ENCODE measurements around the gene AR. TPM values are rescaled to one million over a fixed set of nuclear protein-coding genes. Genes with fewer than 3 reads are reported as not detected.

Gene AR
- total and polyA plus RNA-seq, 2 of the 8 experiments (the other 6 are each of a cell fraction or from before 2014, with no cell fraction given): 7.1 to 10.7 TPM

- Histone ChIP-seq H3K4me2 (ENCODE audit: insufficient read depth in 1 of 2, low read depth in 2 of 2, low read length in 2 of 2) (no peak overlapping the region), H2BK20ac (ENCODE audit: low read length) (no peak overlapping the region), H2BK15ac (ENCODE audit: low read length) (no peak overlapping the region), H3K23ac (ENCODE audit: insufficient read length) (no peak overlapping the region), H2AFZ (ENCODE audit: low read length) (no peak overlapping the region), H3K56ac (replicated peaks; ENCODE audit: insufficient read length, low read depth, low read length) (no peak overlapping the region), H4K20me1 (replicated peaks in 1 of 2; ENCODE audit: control insufficient read depth in 1 of 2, insufficient read depth in 2 of 2, low read length in 2 of 2) (no peaks in the 10 kb centered on the region), H4K5ac (ENCODE audit: insufficient read length, low read depth, low read length) (no peak overlapping the region), H2BK12ac (ENCODE audit: low read depth, low read length) (no peak overlapping the region), H3K23me2 (ENCODE audit: low read depth, low read length) (no peaks in the 10 kb centered on the region), H3K4ac (replicated peaks; ENCODE audit: insufficient read length, low read depth, low read length) (no peak overlapping the region), H3K36me3 (ENCODE audit: control insufficient read depth in 2 of 4, insufficient read depth in 4 of 4, low read length in 3 of 4) (no peaks in the 10 kb centered on the region), H3K9ac (replicated peaks in 1 of 4; ENCODE audit: extremely low read depth in 1 of 4, low read depth in 3 of 4, low read length in 3 of 4) (no peak overlapping the region), H3K4me1 (replicated peaks in 1 of 4; ENCODE audit: control insufficient read depth in 3 of 4, insufficient read depth in 4 of 4, low read length in 3 of 4) (peaks cover 0 to 3% (median 0%) of the 10 kb centered on the region in 4 experiments; a peak in 2 of 7 replicates), H3K79me1 (ENCODE audit: low read depth, low read length) (no peaks in the 10 kb centered on the region; the same call in 1 of the 2 replicates), H4K91ac (replicated peaks; ENCODE audit: insufficient read length, low read length) (no peak overlapping the region), H3K27me3 (replicated peaks in 1 of 4; ENCODE audit: control insufficient read depth in 3 of 4, extremely low read depth in 1 of 4, insufficient read depth in 3 of 4, low read length in 3 of 4) (no peaks in the 10 kb centered on the region), H3K4me3 (ENCODE audit: extremely low read depth in 1 of 4, insufficient read depth in 2 of 4, low read depth in 3 of 4, low read length in 4 of 4) (no peak overlapping the region), H3K14ac (ENCODE audit: insufficient read length) (no peak overlapping the region), H2BK120ac (replicated peaks; ENCODE audit: low read depth, low read length) (no peak overlapping the region), H3K9me3 (ENCODE audit: insufficient read depth in 2 of 2, low read depth in 1 of 2, low read length in 1 of 2) (no peaks in the 10 kb centered on the region), H3K27ac (ENCODE audit: low read depth, low read length) (no peak overlapping the region), H3K18ac (ENCODE audit: extremely low read depth, low read length) (no peak overlapping the region), H2AK5ac (ENCODE audit: low read depth, low read length) (no peak overlapping the region), H3K79me2 (ENCODE audit: control insufficient read depth in 1 of 2, insufficient read depth in 2 of 2, low read length in 2 of 2) (peaks cover 0 to 17% of the 10 kb centered on the region in 2 experiments; a peak in 1 of 4 replicates), H2BK5ac (ENCODE audit: low read depth, low read length) (no peak overlapping the region), H4K8ac (ENCODE audit: extremely low read depth, insufficient read depth, low read length) (no peak overlapping the region)
- DNase-seq (ENCODE audit: low read depth in 1 of 2, low spot score in 2 of 2) (no peak), FAIRE-seq (no peak)
- POLR2A ChIA-PET (ENCODE audit: partially characterized antibody): no interaction called here
- WGBS, 2 experiments (ENCODE audit: extremely low coverage in 1 of 2, insufficient coverage in 1 of 2, insufficient read length in 1 of 2, insufficient replicate concordance in 2 of 2, low coverage in 1 of 2, low lambda C conversion rate in 2 of 2, missing lambda C conversion rate in 1 of 2): 100% methylated on average over 1 of the region's 1 CpG; no CpG with 5 or more reads in 1 of the 2 experiments
- CTCF ChIA-PET (ENCODE audit: partially characterized antibody): interaction anchor here (0.6 kb wide), 1 partner anchor 31 kb away, joined by 3 read pairs; no protein-coding TSS in a partner anchor
- TF ChIP-seq CEBPB (IDR thresholded peaks at IDR 0.05; ENCODE audit: low read depth, low read length) (no peak), USF2 (IDR thresholded peaks at IDR 0.05; ENCODE audit: low read length) (no peak), GTF2F1 (IDR thresholded peaks at IDR 0.05; ENCODE audit: borderline replicate concordance, low read depth, low read length) (no peak), BRCA1 (IDR thresholded peaks at IDR 0.05; ENCODE audit: low read depth, low read length) (no peak), ATF3 (IDR thresholded peaks at IDR 0.05; ENCODE audit: insufficient read depth, low read depth, low read length) (no peak), EZH2 (IDR thresholded peaks at IDR 0.05; ENCODE audit: low read depth, low read length, severe bottlenecking) (no peak), TBP (IDR thresholded peaks at IDR 0.05; ENCODE audit: low read depth, low read length) (no peak)
Measured at GRCh38 chrX:67564475-67564874, 20.7 kb downstream of the AR start.

Measured in H1 (cell line).